IMR-90 (cell line): ENCODE measurements around the gene PIK3C2B. TPM values are rescaled to one million over a fixed set of nuclear protein-coding genes. Genes with fewer than 3 reads are reported as not detected.

Source experiments
- ATAC-seq: fragments of 200-7000 bp; cut with Tn5 transposase; 2 replicates; pipeline ENCODE4 v1.9.1; 2020; ENCODE audit warnings: low read depth, mild to moderate bottlenecking, moderate library complexity
- BruUV-seq: library from RNA; stranded (reverse); fragments of 400-500 nt; replicated peaks from 2 replicates; lab custom pipeline; 2021; lab: Mats Ljungman, UMichigan
- CTCF ChIA-PET: fragments of 300-600 bp; formaldehyde crosslinking; extraction: SDS; loops from one replicate; lab custom pipeline; 2021; ENCODE audit warnings: antibody characterized with exemption; lab: Yijun Ruan, JAX
- POLR2A ChIA-PET: fragments of 300-600 bp; sonication (Branson Sonifier 250); formaldehyde crosslinking; loops from one replicate; lab custom pipeline; 2022; ENCODE audit warnings: antibody characterized with exemption; ENCODE audit not compliant: unreplicated experiment; lab: Charles Lee
- DNase-seq: peaks from one replicate; pipeline ENCODE4 v3.0.0; 2013
- H2AFZ ChIP-seq: replicated peaks from 2 replicates; pipeline ENCODE3; 2013; ENCODE audit warnings: low read length, mild to moderate bottlenecking; ENCODE audit not compliant: poor library complexity
- H2AK5ac ChIP-seq: 2 replicates; pipeline ENCODE4 v1.6.1; 2013; ENCODE audit warnings: low read depth, low read length, inconsistent platforms
- H2AK9ac ChIP-seq: replicated peaks from 2 replicates; pipeline ENCODE3; 2013; ENCODE audit warnings: mild to moderate bottlenecking, low read depth, low read length, moderate library complexity; ENCODE audit not compliant: poor library complexity
- H2BK120ac ChIP-seq: 2 replicates; pipeline ENCODE4 v1.6.1; 2013; ENCODE audit warnings: low read depth, low read length, inconsistent platforms
- H2BK15ac ChIP-seq: 3 replicates; pipeline ENCODE4 v1.6.1; 2013; ENCODE audit warnings: low read depth, low read length, inconsistent platforms
- H2BK20ac ChIP-seq: 2 replicates; pipeline ENCODE4 v1.6.1; 2013; ENCODE audit warnings: low read depth, mild to moderate bottlenecking, inconsistent platforms, low read length, moderate library complexity
- H2BK5ac ChIP-seq: 2 replicates; pipeline ENCODE4 v1.6.1; 2013; ENCODE audit warnings: mild to moderate bottlenecking, low read depth, low read length, inconsistent platforms; ENCODE audit not compliant: poor library complexity, severe bottlenecking
- H3K14ac ChIP-seq: replicated peaks from 2 replicates; pipeline ENCODE4 v1.6.1; 2013; ENCODE audit warnings: low read depth, low read length, inconsistent platforms
- H3K18ac ChIP-seq: 2 replicates; pipeline ENCODE4 v1.6.1; 2013; ENCODE audit warnings: low read depth, low read length, control low read depth
- H3K23ac ChIP-seq: 2 replicates; pipeline ENCODE4 v1.6.1; 2013; ENCODE audit warnings: low read depth, low read length, inconsistent platforms
- H3K27ac ChIP-seq: 2 replicates; pipeline ENCODE4 v1.5.1; 2013; ENCODE audit warnings: mild to moderate bottlenecking, control low read depth, low read length; ENCODE audit not compliant: insufficient read depth
- H3K27me3 ChIP-seq: 2 replicates; pipeline ENCODE4 v1.6.1; 2013; ENCODE audit warnings: low read length; ENCODE audit not compliant: control insufficient read depth, insufficient read depth
- H3K36me3 ChIP-seq: 2 replicates; pipeline ENCODE4 v1.6.1; 2013; ENCODE audit warnings: low read length, mixed read lengths; ENCODE audit not compliant: control insufficient read depth, insufficient read depth
- H3K4ac ChIP-seq: 2 replicates; pipeline ENCODE4 v1.6.1; 2013; ENCODE audit warnings: low read depth, low read length, inconsistent platforms
- H3K4me1 ChIP-seq: 2 replicates; pipeline ENCODE4 v1.6.1; 2013; ENCODE audit warnings: low read length, mixed read lengths; ENCODE audit not compliant: control insufficient read depth, insufficient read depth
- H3K4me2 ChIP-seq: 2 replicates; pipeline ENCODE4 v1.6.1; 2013; ENCODE audit warnings: low read depth, mild to moderate bottlenecking, control low read depth, low read length, moderate library complexity
- H3K4me3 ChIP-seq: 2 replicates; pipeline ENCODE4 v1.5.1; 2013; ENCODE audit warnings: low read depth, mild to moderate bottlenecking, control low read depth, low read length, moderate library complexity; ENCODE audit not compliant: insufficient read depth
- H3K56ac ChIP-seq: 2 replicates; pipeline ENCODE4 v1.6.1; 2013; ENCODE audit warnings: low read length, inconsistent platforms; ENCODE audit not compliant: insufficient read depth; ENCODE audit errors: extremely low read depth
- H3K79me1 ChIP-seq, 2 experiments: 2 replicates each; pipeline ENCODE4 v1.6.1; 2013; ENCODE audit warnings: low read length in 2 of 2, inconsistent platforms in 1 of 2, low read depth in 1 of 2
- H3K9ac ChIP-seq: 2 replicates; pipeline ENCODE4 v1.6.1; 2013; ENCODE audit warnings: low read depth, low read length, control low read depth
- H3K9me1 ChIP-seq: 2 replicates; pipeline ENCODE4 v1.6.1; 2013; ENCODE audit warnings: low read length, inconsistent platforms; ENCODE audit not compliant: insufficient read depth
- H3K9me3 ChIP-seq: 2 replicates; pipeline ENCODE4 v1.6.1; 2013; ENCODE audit warnings: low read length; ENCODE audit not compliant: control insufficient read depth, insufficient read depth
- H4K20me1 ChIP-seq: 2 replicates; pipeline ENCODE4 v1.6.1; 2013; ENCODE audit warnings: low read length, inconsistent platforms; ENCODE audit not compliant: insufficient read depth
- H4K5ac ChIP-seq: 2 replicates; pipeline ENCODE4 v1.6.1; 2013; ENCODE audit warnings: mild to moderate bottlenecking, low read depth, low read length, control low read depth
- H4K8ac ChIP-seq, 2 experiments: 2 replicates each; pipeline ENCODE4 v1.6.1; 2013; ENCODE audit warnings: low read depth in 2 of 2, low read length in 2 of 2, control low read depth in 1 of 2, inconsistent platforms in 1 of 2
- H4K91ac ChIP-seq: 2 replicates; pipeline ENCODE4 v1.6.1; 2013; ENCODE audit warnings: low read depth, low read length, inconsistent platforms; ENCODE audit not compliant: insufficient read depth
- FOS ChIP-seq: fragments of 150-350 bp; IDR thresholded peaks from 2 replicates; pipeline ENCODE4 v1.6.1; 2016; ENCODE audit warnings: low read depth, low read length
- WGBS, 2 experiments: methylation state at CpG; one replicate each; pipeline versions ENCODE4 v1.1.5 to v1.1.7; 2013; ENCODE audit warnings: missing lambda C conversion rate in 2 of 2; ENCODE audit not compliant: insufficient read length in 1 of 2; ENCODE audit errors: extremely low coverage in 2 of 2; 5-methylcytosine and 5-hydroxymethylcytosine counted together
- dilution Hi-C: fragments of 300-500 bp; cut with HindIII; formaldehyde crosslinking; loops from one replicate; pipeline ENCODE4 v1.14.3; 2018; ENCODE audit warnings: low sequenced_read_pairs; ENCODE audit not compliant: unreplicated experiment
- in situ Hi-C: fragments of 300-500 bp; cut with MboI; formaldehyde crosslinking; loops from 3 replicates; pipeline ENCODE4 v1.14.3; 2019; ENCODE audit warnings: low sequenced_read_pairs, inconsistent platforms, mixed read lengths
- intact Hi-C: fragments of 100-400 bp; cut with micrococcal nuclease; formaldehyde crosslinking; loops from 2 replicates; pipeline ENCODE4 v1.10.0; 2022
- polyA plus RNA-seq, 3 experiments: library from polyadenylated mRNA; depleted of rRNA; stranded (reverse); fragments of >200 nt; gene quantifications; 2 replicates each; pipeline ENCODE4 v1.2.3, GENCODE V29; 2012; ENCODE audit warnings: low replicate concordance in 1 of 3
- total RNA-seq: library from RNA; depleted of rRNA; stranded (reverse); fragments of >200 nt; gene quantifications from 2 replicates; pipeline ENCODE4 v1.2.3, GENCODE V29; 2012
- TF ChIP-seq, protein P1 (sequence below): conservative IDR thresholded peaks from 2 replicates; pipeline ENCODE4 v1.5.1; 2012; ENCODE audit warnings: mild to moderate bottlenecking, low read depth, low read length, improper control_type of control experiment

Gene PIK3C2B
- total and polyA plus RNA-seq, 2 of the 4 experiments (the other 2 are of a cell fraction), result 1.1 to 2.9 TPM

- no peak for TF ChIP-seq FOS
Observed at GRCh38 chr1:204475656-204476432, 18.8 kb downstream of the PIK3C2B start (continued).

DNA sequence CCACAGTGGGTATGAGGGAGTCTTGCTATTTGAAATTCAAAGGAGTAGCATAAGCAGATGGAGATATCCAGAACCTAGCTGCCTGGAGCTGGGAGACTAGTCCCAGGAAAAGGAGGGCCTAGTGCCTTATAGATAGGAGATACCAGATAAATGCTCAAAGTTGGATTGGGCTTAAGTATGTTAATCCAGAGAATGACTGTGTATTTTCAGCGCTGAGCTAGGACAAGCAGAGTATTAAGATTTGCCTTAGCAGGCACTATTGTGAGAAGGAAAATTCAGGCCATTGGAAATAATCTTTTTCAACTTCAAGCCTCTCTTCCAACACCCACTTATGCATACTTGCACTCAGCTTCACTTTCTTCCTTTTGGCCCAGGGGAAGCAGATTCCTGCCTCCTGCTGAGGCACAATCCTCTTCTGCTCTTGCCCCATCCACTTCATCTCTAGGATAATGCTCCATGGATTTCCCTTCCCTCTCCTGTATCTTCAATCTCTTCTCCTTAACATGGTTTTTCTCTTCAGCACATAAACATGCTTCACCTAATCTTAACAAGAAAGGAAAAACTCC is 21.1 kb downstream of the PIK3C2B start:
- no peak overlapping the region for H3K4ac ChIP-seq
- H2AK5ac ChIP-seq, result no peak overlapping the region
- H3K4me2 ChIP-seq, result no peak overlapping the region
- no TSS peak for BruUV-seq
- intact Hi-C loops (no loop called here), in situ Hi-C loops (no loop called here), dilution Hi-C loops (no loop called here)
- H3K36me3 ChIP-seq, result no peaks in the 10 kb centered on the region; the same call in 1 of the 2 replicates
- no peak overlapping the region for H4K8ac ChIP-seq
- DNase-seq, result no peak
- no peak overlapping the region for H2BK5ac ChIP-seq
- no peak overlapping the region for H2AK9ac ChIP-seq
- TF ChIP-seq, protein P1, sequence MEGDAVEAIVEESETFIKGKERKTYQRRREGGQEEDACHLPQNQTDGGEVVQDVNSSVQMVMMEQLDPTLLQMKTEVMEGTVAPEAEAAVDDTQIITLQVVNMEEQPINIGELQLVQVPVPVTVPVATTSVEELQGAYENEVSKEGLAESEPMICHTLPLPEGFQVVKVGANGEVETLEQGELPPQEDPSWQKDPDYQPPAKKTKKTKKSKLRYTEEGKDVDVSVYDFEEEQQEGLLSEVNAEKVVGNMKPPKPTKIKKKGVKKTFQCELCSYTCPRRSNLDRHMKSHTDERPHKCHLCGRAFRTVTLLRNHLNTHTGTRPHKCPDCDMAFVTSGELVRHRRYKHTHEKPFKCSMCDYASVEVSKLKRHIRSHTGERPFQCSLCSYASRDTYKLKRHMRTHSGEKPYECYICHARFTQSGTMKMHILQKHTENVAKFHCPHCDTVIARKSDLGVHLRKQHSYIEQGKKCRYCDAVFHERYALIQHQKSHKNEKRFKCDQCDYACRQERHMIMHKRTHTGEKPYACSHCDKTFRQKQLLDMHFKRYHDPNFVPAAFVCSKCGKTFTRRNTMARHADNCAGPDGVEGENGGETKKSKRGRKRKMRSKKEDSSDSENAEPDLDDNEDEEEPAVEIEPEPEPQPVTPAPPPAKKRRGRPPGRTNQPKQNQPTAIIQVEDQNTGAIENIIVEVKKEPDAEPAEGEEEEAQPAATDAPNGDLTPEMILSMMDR, result no peak
- H3K23ac ChIP-seq, result no peak overlapping the region
- H2BK15ac ChIP-seq, result no peak overlapping the region
- peaks cover 18% of the 10 kb centered on the region; the same call in 1 of the 2 replicates for H3K9me1 ChIP-seq
- WGBS, 2 experiments, result no CpG with 5 or more reads among the region's 1 CpG
- H3K4me3 ChIP-seq, result no peak overlapping the region
- H3K9me3 ChIP-seq, result no peaks in the 10 kb centered on the region
- peaks cover 4% of the 10 kb centered on the region; the same call in 1 of the 2 replicates for H3K27me3 ChIP-seq
- no peak for ATAC-seq
- H4K91ac ChIP-seq, result no peak overlapping the region
- H2AFZ ChIP-seq, result no peak overlapping the region
- H3K4me1 ChIP-seq, result peaks cover 6% of the 10 kb centered on the region; the same call in 1 of the 2 replicates
- H2BK20ac ChIP-seq, result no peak overlapping the region
- no peak overlapping the region for H3K9ac ChIP-seq
- H2BK120ac ChIP-seq, result no peak overlapping the region
- no peak overlapping the region for H3K18ac ChIP-seq
- no peak overlapping the region for H3K56ac ChIP-seq
- no peak overlapping the region for H3K27ac ChIP-seq
- ChIA-PET CTCF (no interaction called here), POLR2A (no interaction called here)
- H4K20me1 ChIP-seq, result peaks cover 24% of the 10 kb centered on the region
- H4K5ac ChIP-seq, result no peak overlapping the region
- no peak overlapping the region for H3K14ac ChIP-seq
- no peaks in the 10 kb centered on the region for H3K79me1 ChIP-seq
